ENCODE results near the gene BOLA3.
"Not testable (repeated sequence)": the region's sequence is repeated elsewhere in the genome, so short reads cannot be mapped to it uniquely, and the experiment has no call there.

Gene BOLA3

GRCh38 chr2:74091391-74091790 is 56.3 kb downstream of the BOLA3 start:
- no peak for TF ChIP-seq CTCF (IDR thresholded peaks at IDR 0.05; ENCODE audit: control insufficient read depth, insufficient read depth, low read depth, low read length, missing control alignments)
- no peak overlapping the region for H3K4me3 ChIP-seq (ENCODE audit: control insufficient read depth, low read depth, low read length)
- DNase-seq (ENCODE audit: low read depth), result no peak

- no peak for DNase-seq (ENCODE audit: low read depth)
- no peak for TF ChIP-seq CTCF (IDR thresholded peaks at IDR 0.05; ENCODE audit: control insufficient read depth, insufficient read depth, low read depth, low read length, missing control alignments)
- H3K4me3 ChIP-seq (ENCODE audit: control insufficient read depth, low read depth, low read length), result no peak overlapping the region
Measured at GRCh38 chr2:74089816-74090745, 57.6 kb downstream of the BOLA3 start.

- H3K4me3 ChIP-seq (ENCODE audit: control insufficient read depth, low read depth, low read length); DNase-seq (ENCODE audit: low read depth): not testable (repeated sequence)
Measured at GRCh38 chr2:74088676-74089075, 59.0 kb downstream of the BOLA3 start.

GRCh38 chr2:74087696-74088095 is 60.0 kb downstream of the BOLA3 start:
- TF ChIP-seq CTCF (IDR thresholded peaks at IDR 0.05; ENCODE audit: control insufficient read depth, insufficient read depth, low read depth, low read length, missing control alignments), result no peak
- DNase-seq (ENCODE audit: low read depth), result no peak
- no peak overlapping the region for H3K4me3 ChIP-seq (ENCODE audit: control insufficient read depth, low read depth, low read length)

GRCh38 chr2:74086021-74086420 is 61.7 kb downstream of the BOLA3 start:
- no peak overlapping the region for H3K4me3 ChIP-seq (ENCODE audit: control insufficient read depth, low read depth, low read length)
- DNase-seq (ENCODE audit: low read depth), result no peak
- no peak for TF ChIP-seq CTCF (IDR thresholded peaks at IDR 0.05; ENCODE audit: control insufficient read depth, insufficient read depth, low read depth, low read length, missing control alignments)
